Liver (tissue), 9 donors: ENCODE data around the gene DLX2. TPM values are rescaled to one million over a fixed set of nuclear protein-coding genes. Genes with fewer than 3 reads are reported as not detected.

ENCODE experiments used
- DNase-seq: peaks from one replicate; pipeline ENCODE4 v3.0.0-alpha.2; 2017; ENCODE audit warnings: low spot score
- H3K27ac ChIP-seq, 2 donors: one replicate each; pipeline ENCODE4 v1.7.0; 2013; ENCODE audit warnings: inconsistent platforms in 2 of 2, low read length in 2 of 2, control low read depth in 1 of 2, low read depth in 1 of 2, mild to moderate bottlenecking in 1 of 2
- H3K27me3 ChIP-seq, 4 donors: one replicate each; pipeline versions ENCODE4 v1.6.1 to v1.7.0; 2013; ENCODE audit warnings: low read length in 3 of 4, inconsistent platforms in 1 of 4, mild to moderate bottlenecking in 1 of 4, moderate library complexity in 1 of 4; ENCODE audit not compliant: control insufficient read depth in 4 of 4, insufficient read depth in 4 of 4
- H3K36me3 ChIP-seq, 4 donors: one replicate each; pipeline versions ENCODE4 v1.6.1 to v1.7.0; 2013; ENCODE audit warnings: low read length in 3 of 4, mild to moderate bottlenecking in 3 of 4, low read depth in 1 of 4, moderate library complexity in 1 of 4; ENCODE audit not compliant: control insufficient read depth in 4 of 4, insufficient read depth in 3 of 4
- H3K4me1 ChIP-seq, 4 donors: one replicate each; pipeline versions ENCODE4 v1.6.1 to v1.7.0; 2013; ENCODE audit warnings: low read length in 3 of 4, mild to moderate bottlenecking in 3 of 4, moderate library complexity in 1 of 4; ENCODE audit not compliant: control insufficient read depth in 4 of 4, insufficient read depth in 4 of 4
- H3K4me3 ChIP-seq, 3 donors: one replicate each; pipeline versions ENCODE4 v1.6.1 to v1.7.0; 2013; ENCODE audit warnings: low read length in 3 of 3, control low read depth in 1 of 3, low read depth in 1 of 3, mild to moderate bottlenecking in 1 of 3
- H3K9ac ChIP-seq, 2 donors: one replicate each; pipeline ENCODE4 v1.7.0; 2013; ENCODE audit warnings: low read length in 2 of 2, mild to moderate bottlenecking in 2 of 2, moderate library complexity in 2 of 2, control low read depth in 1 of 2, low read depth in 1 of 2
- H3K9me3 ChIP-seq, 4 donors: one replicate each; pipeline versions ENCODE4 v1.6.1 to v1.7.0; 2013; ENCODE audit warnings: low read length in 3 of 4; ENCODE audit not compliant: control insufficient read depth in 4 of 4
- EGR1 ChIP-seq, 2 donors: IDR thresholded peaks; 2 replicates each; pipeline ENCODE4 v1.6.1; 2016 to 2018; ENCODE audit warnings: antibody characterized with exemption in 2 of 2, low read depth in 2 of 2
- FOXA1 ChIP-seq: IDR thresholded peaks from 2 replicates; pipeline ENCODE4 v1.6.1; 2016; ENCODE audit warnings: antibody characterized with exemption
- FOXA2 ChIP-seq: IDR thresholded peaks from 2 replicates; pipeline ENCODE4 v1.6.1; 2016; ENCODE audit warnings: antibody characterized with exemption
- GABPA ChIP-seq, 2 donors: IDR thresholded peaks in 1 of 2; conservative IDR thresholded peaks in 1 of 2; 2 replicates each; pipeline ENCODE4 v1.6.1; 2016; ENCODE audit warnings: antibody characterized with exemption in 2 of 2, mild to moderate bottlenecking in 1 of 2, moderate library complexity in 1 of 2
- HNF4A ChIP-seq, 2 donors: conservative IDR thresholded peaks; 2 replicates each; pipeline ENCODE4 v1.6.1; 2016; ENCODE audit warnings: antibody characterized with exemption in 2 of 2, mild to moderate bottlenecking in 2 of 2
- HNF4G ChIP-seq: IDR thresholded peaks from 2 replicates; pipeline ENCODE4 v1.6.1; 2016; ENCODE audit warnings: antibody characterized with exemption
- JUND ChIP-seq, 2 donors: IDR thresholded peaks; 2 replicates each; pipeline ENCODE4 v1.6.1; 2016; ENCODE audit warnings: antibody characterized with exemption in 2 of 2
- NR2F2 ChIP-seq: IDR thresholded peaks from 2 replicates; pipeline ENCODE4 v1.6.1; 2016; ENCODE audit warnings: antibody characterized with exemption
- RXRA ChIP-seq, 2 donors: IDR thresholded peaks; 2 replicates each; pipeline ENCODE4 v1.6.1; 2017 to 2018; ENCODE audit warnings: antibody characterized with exemption in 2 of 2, mild to moderate bottlenecking in 1 of 2
- SP1 ChIP-seq: IDR thresholded peaks from 2 replicates; pipeline ENCODE4 v1.6.1; 2018; ENCODE audit warnings: antibody characterized with exemption, mild to moderate bottlenecking
- TAF1 ChIP-seq: conservative IDR thresholded peaks from 2 replicates; pipeline ENCODE4 v1.6.1; 2016; ENCODE audit warnings: antibody characterized with exemption, mild to moderate bottlenecking
- YY1 ChIP-seq: IDR thresholded peaks from 2 replicates; pipeline ENCODE4 v1.6.1; 2016; ENCODE audit warnings: antibody characterized with exemption, mild to moderate bottlenecking
- WGBS: extraction: QIAGEN DNeasy Blood & Tissue Kit; methylation state at CpG from one replicate; pipeline ENCODE4 v1.1.7; 2013; 5-methylcytosine and 5-hydroxymethylcytosine counted together
- polyA plus RNA-seq, 2 donors: library from polyadenylated mRNA; stranded (reverse) in 1 of 2; unstranded in 1 of 2; fragments of 200-250 nt in 1 of 2; fragments of >200 nt in 1 of 2; fragmentation: Nextera tagmentation in 1 of 2; extraction: Ambion mirVana in 1 of 2; gene quantifications; one replicate each; pipeline versions ENCODE4 v1.2.1 to v1.2.3, GENCODE V29; 2013 to 2015
- total RNA-seq, 2 donors: library from RNA; depleted of rRNA; stranded (reverse); fragments of >200 nt; gene quantifications; one replicate each; pipeline ENCODE4 v1.2.3, GENCODE V29; 2014
- TF ChIP-seq, protein P1 (sequence below): IDR thresholded peaks from 2 replicates; pipeline ENCODE4 v1.6.1; 2016; ENCODE audit warnings: antibody characterized with exemption, mild to moderate bottlenecking
- TF ChIP-seq, protein P2 (sequence below): IDR thresholded peaks from 2 replicates; pipeline ENCODE4 v1.6.1; 2016; ENCODE audit warnings: antibody characterized with exemption
- TF ChIP-seq, protein P3 (sequence below): fragments of 150-350 bp; IDR thresholded peaks from 2 replicates; pipeline ENCODE4 v1.5.1; 2017; ENCODE audit warnings: improper control_type of control experiment, low read depth, low read length; ENCODE audit not compliant: missing input control
- TF ChIP-seq, protein P4 (sequence below): IDR thresholded peaks from 2 replicates; pipeline ENCODE4 v1.6.1; 2016; ENCODE audit warnings: antibody characterized with exemption
- TF ChIP-seq, protein P5 (sequence below): IDR thresholded peaks from 2 replicates; pipeline ENCODE4 v1.6.1; 2016; ENCODE audit warnings: antibody characterized with exemption
- donor health status: healthy.
- donor health status: healthy.
- donor health status: healthy.
- donor health status: healthy.
- donor health status: healthy.

Gene DLX2
- total and polyA plus RNA-seq, 4 donors: not detected

DNA sequence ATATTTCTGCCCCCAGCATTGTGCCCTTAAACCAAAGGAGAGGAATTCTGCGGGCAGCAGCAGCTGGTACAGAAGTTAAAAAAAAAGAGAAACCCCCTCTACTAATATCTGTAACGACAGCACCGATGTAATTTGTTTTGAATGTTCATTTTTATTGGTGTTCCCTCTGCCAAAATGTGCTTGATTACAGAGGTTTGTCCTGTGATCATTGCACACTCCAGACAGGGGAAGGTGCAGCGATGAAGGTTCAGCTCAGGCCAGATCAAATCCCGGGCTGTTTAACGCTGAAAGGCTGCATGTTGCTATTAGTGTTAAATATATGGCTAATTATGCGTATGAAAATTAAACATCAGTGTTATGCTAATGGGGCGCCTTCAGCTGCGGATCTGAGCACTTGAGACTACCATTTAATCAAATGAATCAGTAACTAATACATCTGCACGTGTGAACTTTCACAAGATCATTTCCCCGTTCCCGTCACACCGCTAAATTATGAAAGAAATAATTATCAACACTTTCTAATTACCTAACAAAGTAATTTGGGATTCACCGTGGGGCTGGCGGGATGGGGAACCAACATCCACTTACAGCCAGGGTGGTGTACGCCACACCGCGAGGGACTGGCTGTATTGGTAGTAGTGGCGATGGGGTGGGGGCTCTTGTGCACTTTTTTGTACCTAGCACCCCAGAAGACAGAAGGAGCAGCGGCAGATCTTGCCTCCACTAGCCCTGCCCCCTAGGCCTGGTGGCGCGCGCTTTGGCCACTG lies 18.9 kb downstream of the DLX2 start:
- Histone ChIP-seq H3K4me3 (no peak overlapping the region), H3K4me1 (peaks cover 11 to 42% (median 22%) of the 10 kb centered on the region in 4 donors), H3K27me3 (peaks cover 6 to 63% (median 35%) of the 10 kb centered on the region in 4 donors), H3K27ac (no peak overlapping the region), H3K36me3 (no peaks in the 10 kb centered on the region), H3K9me3 (peaks cover 0 to 6% (median 0%) of the 10 kb centered on the region in 4 donors), H3K9ac (no peak overlapping the region)
- TF ChIP-seq, protein P1, sequence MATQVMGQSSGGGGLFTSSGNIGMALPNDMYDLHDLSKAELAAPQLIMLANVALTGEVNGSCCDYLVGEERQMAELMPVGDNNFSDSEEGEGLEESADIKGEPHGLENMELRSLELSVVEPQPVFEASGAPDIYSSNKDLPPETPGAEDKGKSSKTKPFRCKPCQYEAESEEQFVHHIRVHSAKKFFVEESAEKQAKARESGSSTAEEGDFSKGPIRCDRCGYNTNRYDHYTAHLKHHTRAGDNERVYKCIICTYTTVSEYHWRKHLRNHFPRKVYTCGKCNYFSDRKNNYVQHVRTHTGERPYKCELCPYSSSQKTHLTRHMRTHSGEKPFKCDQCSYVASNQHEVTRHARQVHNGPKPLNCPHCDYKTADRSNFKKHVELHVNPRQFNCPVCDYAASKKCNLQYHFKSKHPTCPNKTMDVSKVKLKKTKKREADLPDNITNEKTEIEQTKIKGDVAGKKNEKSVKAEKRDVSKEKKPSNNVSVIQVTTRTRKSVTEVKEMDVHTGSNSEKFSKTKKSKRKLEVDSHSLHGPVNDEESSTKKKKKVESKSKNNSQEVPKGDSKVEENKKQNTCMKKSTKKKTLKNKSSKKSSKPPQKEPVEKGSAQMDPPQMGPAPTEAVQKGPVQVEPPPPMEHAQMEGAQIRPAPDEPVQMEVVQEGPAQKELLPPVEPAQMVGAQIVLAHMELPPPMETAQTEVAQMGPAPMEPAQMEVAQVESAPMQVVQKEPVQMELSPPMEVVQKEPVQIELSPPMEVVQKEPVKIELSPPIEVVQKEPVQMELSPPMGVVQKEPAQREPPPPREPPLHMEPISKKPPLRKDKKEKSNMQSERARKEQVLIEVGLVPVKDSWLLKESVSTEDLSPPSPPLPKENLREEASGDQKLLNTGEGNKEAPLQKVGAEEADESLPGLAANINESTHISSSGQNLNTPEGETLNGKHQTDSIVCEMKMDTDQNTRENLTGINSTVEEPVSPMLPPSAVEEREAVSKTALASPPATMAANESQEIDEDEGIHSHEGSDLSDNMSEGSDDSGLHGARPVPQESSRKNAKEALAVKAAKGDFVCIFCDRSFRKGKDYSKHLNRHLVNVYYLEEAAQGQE: no peak
- TF ChIP-seq NR2F2 (no peak), EGR1 (IDR thresholded peaks at IDR 0.05; ENCODE audit: low read depth in 2 of 2) (no peak), GABPA (IDR thresholded peaks at IDR 0.05 in 1 of 2, conservative IDR thresholded peaks at IDR 0.05 in 1 of 2) (no peak), TAF1 (no peak), JUND (IDR thresholded peaks at IDR 0.05) (no peak), FOXA1 (no peak), YY1 (no peak), SP1 (no peak), FOXA2 (no peak), HNF4A (conservative IDR thresholded peaks at IDR 0.05) (no peak), HNF4G (no peak), RXRA (IDR thresholded peaks at IDR 0.05) (no peak)
- TF ChIP-seq, protein P2, sequence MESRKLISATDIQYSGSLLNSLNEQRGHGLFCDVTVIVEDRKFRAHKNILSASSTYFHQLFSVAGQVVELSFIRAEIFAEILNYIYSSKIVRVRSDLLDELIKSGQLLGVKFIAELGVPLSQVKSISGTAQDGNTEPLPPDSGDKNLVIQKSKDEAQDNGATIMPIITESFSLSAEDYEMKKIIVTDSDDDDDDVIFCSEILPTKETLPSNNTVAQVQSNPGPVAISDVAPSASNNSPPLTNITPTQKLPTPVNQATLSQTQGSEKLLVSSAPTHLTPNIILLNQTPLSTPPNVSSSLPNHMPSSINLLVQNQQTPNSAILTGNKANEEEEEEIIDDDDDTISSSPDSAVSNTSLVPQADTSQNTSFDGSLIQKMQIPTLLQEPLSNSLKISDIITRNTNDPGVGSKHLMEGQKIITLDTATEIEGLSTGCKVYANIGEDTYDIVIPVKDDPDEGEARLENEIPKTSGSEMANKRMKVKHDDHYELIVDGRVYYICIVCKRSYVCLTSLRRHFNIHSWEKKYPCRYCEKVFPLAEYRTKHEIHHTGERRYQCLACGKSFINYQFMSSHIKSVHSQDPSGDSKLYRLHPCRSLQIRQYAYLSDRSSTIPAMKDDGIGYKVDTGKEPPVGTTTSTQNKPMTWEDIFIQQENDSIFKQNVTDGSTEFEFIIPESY: no peak
- TF ChIP-seq, protein P3, sequence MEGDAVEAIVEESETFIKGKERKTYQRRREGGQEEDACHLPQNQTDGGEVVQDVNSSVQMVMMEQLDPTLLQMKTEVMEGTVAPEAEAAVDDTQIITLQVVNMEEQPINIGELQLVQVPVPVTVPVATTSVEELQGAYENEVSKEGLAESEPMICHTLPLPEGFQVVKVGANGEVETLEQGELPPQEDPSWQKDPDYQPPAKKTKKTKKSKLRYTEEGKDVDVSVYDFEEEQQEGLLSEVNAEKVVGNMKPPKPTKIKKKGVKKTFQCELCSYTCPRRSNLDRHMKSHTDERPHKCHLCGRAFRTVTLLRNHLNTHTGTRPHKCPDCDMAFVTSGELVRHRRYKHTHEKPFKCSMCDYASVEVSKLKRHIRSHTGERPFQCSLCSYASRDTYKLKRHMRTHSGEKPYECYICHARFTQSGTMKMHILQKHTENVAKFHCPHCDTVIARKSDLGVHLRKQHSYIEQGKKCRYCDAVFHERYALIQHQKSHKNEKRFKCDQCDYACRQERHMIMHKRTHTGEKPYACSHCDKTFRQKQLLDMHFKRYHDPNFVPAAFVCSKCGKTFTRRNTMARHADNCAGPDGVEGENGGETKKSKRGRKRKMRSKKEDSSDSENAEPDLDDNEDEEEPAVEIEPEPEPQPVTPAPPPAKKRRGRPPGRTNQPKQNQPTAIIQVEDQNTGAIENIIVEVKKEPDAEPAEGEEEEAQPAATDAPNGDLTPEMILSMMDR: no peak
- TF ChIP-seq, protein P4, sequence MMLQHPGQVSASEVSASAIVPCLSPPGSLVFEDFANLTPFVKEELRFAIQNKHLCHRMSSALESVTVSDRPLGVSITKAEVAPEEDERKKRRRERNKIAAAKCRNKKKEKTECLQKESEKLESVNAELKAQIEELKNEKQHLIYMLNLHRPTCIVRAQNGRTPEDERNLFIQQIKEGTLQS: no peak
- TF ChIP-seq, protein P5, sequence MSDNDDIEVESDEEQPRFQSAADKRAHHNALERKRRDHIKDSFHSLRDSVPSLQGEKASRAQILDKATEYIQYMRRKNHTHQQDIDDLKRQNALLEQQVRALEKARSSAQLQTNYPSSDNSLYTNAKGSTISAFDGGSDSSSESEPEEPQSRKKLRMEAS: no peak
- 16% methylated on average over 23 of the region's 23 CpGs for WGBS
- DNase-seq: no peak
